ENCODE data around the gene RIOX2. TPM values are rescaled to one million over a fixed set of nuclear protein-coding genes. Genes with fewer than 3 reads are reported as not detected.

RIOX2 gene
- total RNA-seq, 1 experiment from 2014 or later, result 72.3 TPM

DNA sequence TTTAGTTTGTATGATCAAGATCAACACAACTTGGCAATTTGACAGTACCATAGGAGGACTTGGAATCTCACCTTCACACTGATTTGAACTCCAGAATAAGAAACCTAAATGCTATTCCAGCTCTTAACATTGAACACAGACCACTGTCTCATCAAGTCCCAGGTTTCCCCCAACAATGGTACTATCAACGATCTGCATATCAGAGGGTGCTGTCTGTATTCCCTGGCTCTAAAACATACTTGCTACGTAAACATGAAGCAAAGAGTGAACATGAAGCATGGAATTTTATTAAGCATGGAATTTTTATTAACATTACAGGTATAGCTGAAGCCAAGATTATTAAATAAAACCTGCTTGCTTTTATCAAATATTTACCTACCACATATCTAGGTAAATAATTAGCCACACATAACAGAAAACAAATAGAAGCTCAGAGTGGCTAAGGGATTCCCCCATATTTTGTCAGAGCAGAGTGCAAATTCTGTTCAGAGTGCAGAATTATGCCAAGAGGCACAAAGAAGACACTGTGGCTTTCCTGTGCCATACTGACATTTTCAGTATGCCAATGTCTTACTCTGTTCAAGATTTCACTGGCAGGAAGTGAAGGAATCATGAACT, 22.2 kb upstream of the RIOX2 start:
- Histone ChIP-seq H3K4me3 (no peak overlapping the region), H3K36me3 (no peaks in the 10 kb centered on the region), H3K9me3 (no peaks in the 10 kb centered on the region), H3K27me3 (peaks cover 4% of the 10 kb centered on the region; the same call in 1 of the 2 replicates)
- DNase-seq, result no peak

DNA sequence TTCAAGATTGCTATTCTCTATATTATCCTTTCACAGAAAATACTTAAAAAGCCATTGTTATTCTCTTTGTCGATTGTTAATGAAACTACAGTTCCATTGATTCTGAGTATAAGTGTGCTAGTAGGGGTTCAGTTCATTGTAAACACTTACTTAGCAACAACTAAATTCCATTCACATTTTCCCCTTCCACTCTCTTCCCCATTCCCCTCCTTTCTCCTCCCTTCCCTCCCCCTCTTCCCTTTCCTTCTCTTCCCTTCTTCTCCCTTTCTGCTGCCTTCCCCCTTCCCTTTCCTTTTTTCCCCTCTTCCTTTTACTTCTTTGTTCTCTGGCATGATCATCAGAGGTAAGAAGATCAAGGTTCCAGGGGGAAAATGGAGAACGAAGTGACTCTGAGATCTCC, 21.3 kb upstream of the RIOX2 start:
- H3K4me3 ChIP-seq, result no peak overlapping the region
- no peak for DNase-seq
- H3K36me3 ChIP-seq, result no peaks in the 10 kb centered on the region
- H3K27me3 ChIP-seq, result peaks cover 4% of the 10 kb centered on the region; the same call in 1 of the 2 replicates
- H3K9me3 ChIP-seq, result no peaks in the 10 kb centered on the region

DNA sequence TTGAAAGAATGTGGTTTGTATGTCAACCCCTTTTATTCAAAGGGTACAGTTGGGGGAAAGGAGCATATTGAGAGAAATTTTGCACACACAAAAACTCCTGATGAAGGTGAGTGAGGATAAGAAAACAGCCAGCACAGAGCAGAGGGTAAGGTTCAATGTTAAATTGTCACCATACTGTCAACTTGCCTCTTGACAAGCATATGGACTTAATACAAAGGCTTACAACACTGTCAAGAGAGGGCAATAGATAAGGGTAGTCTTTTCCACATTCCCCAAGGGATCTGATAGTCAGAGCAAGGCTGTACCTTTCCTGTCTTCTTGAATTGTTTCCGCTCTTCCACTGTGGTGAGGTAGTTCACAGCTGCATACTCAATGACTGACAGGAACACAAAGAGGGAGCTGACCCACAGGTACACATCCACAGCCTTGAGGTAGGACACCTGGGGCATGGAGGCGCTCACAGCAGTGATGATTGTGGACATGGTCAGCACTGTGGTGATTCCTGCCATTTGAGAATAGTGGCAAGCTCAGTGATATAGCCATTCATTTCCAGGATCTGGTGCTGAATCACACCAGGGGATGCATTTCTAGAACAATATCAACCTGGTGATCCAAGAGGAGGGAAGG, 20.4 kb upstream of the RIOX2 start:
- DNase-seq, result no peak
- Histone ChIP-seq H3K36me3 (no peaks in the 10 kb centered on the region), H3K4me3 (no peak overlapping the region), H3K9me3 (no peaks in the 10 kb centered on the region), H3K27me3 (peaks cover 4% of the 10 kb centered on the region; the same call in 1 of the 2 replicates)

DNA sequence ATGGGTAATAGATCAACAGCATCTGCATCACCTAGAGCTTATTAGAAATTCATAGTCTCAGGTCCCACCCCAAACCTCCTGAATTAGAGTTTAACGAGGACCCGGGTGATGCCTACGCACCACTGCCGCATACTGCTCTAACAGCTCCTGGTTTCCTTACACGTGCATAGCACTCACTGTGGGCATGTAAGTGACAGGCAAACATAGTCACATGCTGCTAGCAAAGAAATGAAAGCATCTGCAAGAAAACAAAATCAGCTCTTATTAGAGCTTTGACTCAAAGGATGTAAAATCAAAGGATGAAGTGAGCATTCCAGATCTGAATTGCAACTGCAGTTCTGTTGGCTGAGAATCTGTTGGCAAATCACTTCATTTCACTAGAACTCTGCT, 19.1 kb upstream of the RIOX2 start:
- H3K9me3 ChIP-seq, result no peaks in the 10 kb centered on the region
- H3K36me3 ChIP-seq, result no peaks in the 10 kb centered on the region
- peaks cover 4% of the 10 kb centered on the region for H3K27me3 ChIP-seq
- no peak overlapping the region for H3K4me3 ChIP-seq
- no peak for DNase-seq

- Histone ChIP-seq H3K9me3 (no peaks in the 10 kb centered on the region), H3K4me3 (no peak overlapping the region), H3K36me3 (no peaks in the 10 kb centered on the region), H3K27me3 (peaks cover 4% of the 10 kb centered on the region)
- DNase-seq, result no peak
Observed at GRCh38 chr3:97990624-97991292, 18.5 kb upstream of the RIOX2 start.

GRCh38 chr3:97988784-97989568, 16.7 kb upstream of the RIOX2 start:
- H3K4me3 ChIP-seq, result no peak overlapping the region
- peaks cover 4% of the 10 kb centered on the region for H3K27me3 ChIP-seq
- no peaks in the 10 kb centered on the region for H3K36me3 ChIP-seq
- no peaks in the 10 kb centered on the region for H3K9me3 ChIP-seq
- no peak for DNase-seq

DNA sequence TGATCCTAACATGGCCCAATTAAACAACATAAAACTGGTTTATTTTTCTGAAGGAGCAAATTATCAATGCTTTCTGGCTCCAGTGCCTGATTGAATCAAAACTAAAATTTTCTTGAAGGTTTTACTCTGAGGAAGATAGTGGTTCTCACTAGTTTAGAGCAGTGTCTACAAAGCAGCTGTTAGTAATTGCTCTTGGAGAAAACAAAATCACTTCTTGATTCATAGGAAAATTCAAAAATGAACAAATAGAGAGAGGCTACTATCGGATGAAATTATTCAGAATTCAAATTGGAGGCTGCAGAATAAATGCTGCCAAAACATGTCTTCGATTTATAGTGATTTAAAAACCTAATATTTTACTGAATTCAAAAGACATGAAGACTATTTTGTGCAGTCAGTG, 15.1 kb upstream of the RIOX2 start:
- H3K36me3 ChIP-seq, result no peaks in the 10 kb centered on the region
- H3K27me3 ChIP-seq, result no peaks in the 10 kb centered on the region; the same call in none of the 2 replicates
- no peak for DNase-seq
- H3K9me3 ChIP-seq, result no peaks in the 10 kb centered on the region
- no peak overlapping the region for H3K4me3 ChIP-seq

GRCh38 chr3:97983933-97984491, 11.8 kb upstream of the RIOX2 start:
- H3K36me3 ChIP-seq, result no peaks in the 10 kb centered on the region

DNA sequence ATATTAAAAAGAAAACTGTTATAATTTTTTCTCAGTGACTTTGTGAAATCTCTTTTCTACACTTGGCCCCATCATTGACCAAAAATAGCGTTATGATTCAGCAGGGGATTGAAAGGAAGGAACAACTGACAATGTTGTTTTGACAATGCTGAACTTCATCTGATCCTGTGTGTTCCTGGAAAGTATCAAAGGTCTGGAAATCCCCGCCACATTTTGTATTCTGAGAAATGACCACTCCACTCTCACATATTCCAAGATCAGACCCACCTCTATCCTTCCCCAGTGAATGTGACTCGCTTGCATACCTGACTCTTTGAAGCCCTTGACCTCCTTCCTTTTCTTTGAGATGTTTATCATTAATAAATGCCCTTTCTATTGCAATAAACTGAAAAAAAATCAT, 9.7 kb upstream of the RIOX2 start:
- H3K27me3 ChIP-seq, result no peaks in the 10 kb centered on the region; the same call in 1 of the 2 replicates
- no peak overlapping the region for H3K4me3 ChIP-seq
- no peaks in the 10 kb centered on the region for H3K9me3 ChIP-seq
- H3K36me3 ChIP-seq, result no peaks in the 10 kb centered on the region
- no peak for DNase-seq

More at GRCh38 chr3:97983933-97984491, 11.8 kb upstream of the RIOX2 start:
- Histone ChIP-seq H3K4me3 (no peak overlapping the region), H3K9me3 (no peaks in the 10 kb centered on the region), H3K27me3 (no peaks in the 10 kb centered on the region; the same call in 1 of the 2 replicates)
- DNase-seq, result no peak

GRCh38 chr3:97979610-97980009, 7.4 kb upstream of the RIOX2 start:
- DNase-seq, result no peak
- H3K36me3 ChIP-seq, result no peaks in the 10 kb centered on the region
- no peak overlapping the region for H3K4me3 ChIP-seq
- H3K27me3 ChIP-seq, result no peaks in the 10 kb centered on the region
- no peaks in the 10 kb centered on the region for H3K9me3 ChIP-seq

DNA sequence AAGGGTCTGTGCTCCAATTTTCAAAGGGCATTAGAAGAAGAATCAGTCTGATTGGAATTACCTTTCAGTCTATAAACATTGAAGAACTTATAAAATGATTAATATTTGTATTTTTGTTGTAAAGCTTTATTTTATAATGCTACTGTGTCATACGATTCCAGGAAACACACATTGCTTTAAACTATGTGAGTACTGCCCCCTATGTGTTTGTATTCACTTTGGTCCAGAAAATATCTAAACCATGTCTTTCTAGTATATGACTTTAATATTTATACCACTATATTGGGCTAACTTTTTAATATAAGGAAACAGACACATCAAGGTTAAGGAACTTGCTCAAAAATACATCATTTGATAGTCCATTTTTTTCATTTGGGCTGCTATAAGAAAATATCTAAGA, 3.2 kb upstream of the RIOX2 start:
- Histone ChIP-seq H3K27me3 (no peaks in the 10 kb centered on the region), H3K4me3 (no peak overlapping the region), H3K36me3 (no peaks in the 10 kb centered on the region), H3K9me3 (no peaks in the 10 kb centered on the region)
- no peak for DNase-seq

DNA sequence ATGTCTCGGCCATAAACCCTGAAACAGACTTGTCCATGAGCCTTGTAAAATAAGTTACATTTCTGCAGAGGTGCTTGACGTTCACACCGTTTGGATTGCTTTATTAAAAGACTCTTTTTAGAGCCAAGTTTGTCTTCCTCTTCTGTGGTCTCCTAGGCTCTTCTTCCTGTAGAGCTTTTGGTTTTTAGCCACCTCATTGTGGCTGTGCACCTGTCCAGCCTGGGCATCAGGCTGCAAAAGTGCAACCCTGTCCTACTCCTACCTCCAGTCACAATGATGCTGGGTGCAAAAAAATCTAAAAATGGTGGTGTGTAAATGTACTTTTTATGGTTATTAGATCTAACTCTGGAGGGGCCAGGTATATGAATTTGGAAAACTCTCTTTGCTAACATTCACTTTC, 2.8 kb upstream of the RIOX2 start:
- H3K27me3 ChIP-seq, result no peaks in the 10 kb centered on the region
- no peaks in the 10 kb centered on the region; the same call in 1 of the 2 replicates for H3K36me3 ChIP-seq
- no peak overlapping the region for H3K4me3 ChIP-seq
- no peak for DNase-seq
- no peaks in the 10 kb centered on the region for H3K9me3 ChIP-seq

DNA sequence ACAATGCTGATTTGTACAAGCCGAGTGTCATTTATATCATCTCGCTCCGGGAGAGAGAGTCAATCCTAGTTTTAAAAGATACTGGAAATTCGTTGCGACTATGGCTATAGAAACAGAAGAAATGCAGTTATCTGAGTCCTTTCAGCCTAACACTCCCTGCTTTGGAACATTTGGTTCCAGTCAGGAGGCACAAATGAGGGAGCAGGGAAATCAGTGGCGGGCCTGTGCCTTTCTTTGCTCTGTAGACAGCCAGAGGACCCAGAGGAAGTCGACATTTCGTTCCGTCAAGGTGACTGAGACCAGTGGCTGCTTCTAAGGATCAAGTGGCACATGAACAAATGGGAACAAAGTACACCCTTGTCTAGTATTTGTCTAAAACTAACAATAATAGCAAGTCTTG, 745 bp upstream of the RIOX2 start:
- Histone ChIP-seq H3K4me3 (peak overlapping the region; percentile 73), H3K27me3 (no peaks in the 10 kb centered on the region), H3K9me3 (no peaks in the 10 kb centered on the region), H3K36me3 (peaks cover 7% of the 10 kb centered on the region)
- no peak for DNase-seq

DNA sequence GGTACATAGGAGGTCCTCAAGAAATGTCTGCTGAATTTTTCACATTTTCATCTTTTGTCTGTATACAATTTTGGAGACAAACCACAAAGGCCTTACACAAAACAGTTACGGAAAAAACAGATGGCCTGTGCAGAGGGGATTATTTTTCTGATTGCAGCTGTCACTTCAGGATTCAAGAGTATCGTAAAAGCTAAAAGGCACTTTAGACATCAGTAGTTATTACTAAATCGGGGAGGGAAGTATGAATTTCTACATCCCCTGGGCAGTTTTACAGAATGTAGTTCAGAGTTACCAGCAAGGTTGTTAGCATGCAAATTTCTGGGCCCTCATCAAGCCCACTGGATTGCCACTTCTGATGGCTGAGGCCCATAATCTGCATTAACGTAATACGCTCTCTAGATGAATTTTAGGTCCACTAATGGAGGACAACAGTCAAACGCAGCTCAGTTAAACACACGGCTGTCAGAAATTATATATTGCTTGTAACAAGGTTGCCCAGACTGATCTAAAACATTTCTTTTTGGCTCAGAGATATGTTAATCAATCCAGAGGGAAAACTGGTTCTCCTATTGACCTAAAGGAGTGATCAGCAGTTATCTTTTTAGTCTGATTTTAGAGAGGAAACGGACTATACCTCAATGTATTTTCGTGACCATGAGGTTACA, 1.1 kb downstream of the RIOX2 start:
- DNase-seq, result no peak
- Histone ChIP-seq H3K36me3 (peaks cover 21% of the 10 kb centered on the region), H3K4me3 (peak overlapping the region; percentile 73), H3K9me3 (no peaks in the 10 kb centered on the region), H3K27me3 (no peaks in the 10 kb centered on the region)

- peak overlapping the region; percentile 73 for H3K4me3 ChIP-seq
- no peak for DNase-seq
- no peaks in the 10 kb centered on the region for H3K27me3 ChIP-seq
- H3K9me3 ChIP-seq, result no peaks in the 10 kb centered on the region
- H3K36me3 ChIP-seq, result peaks cover 26% of the 10 kb centered on the region
Observed at GRCh38 chr3:97970156-97970555, 2.1 kb downstream of the RIOX2 start.

GRCh38 chr3:97969541-97969940, 2.7 kb downstream of the RIOX2 start:
- DNase-seq, result no peak
- H3K9me3 ChIP-seq, result no peaks in the 10 kb centered on the region
- no peaks in the 10 kb centered on the region for H3K27me3 ChIP-seq
- no peak overlapping the region for H3K4me3 ChIP-seq
- H3K36me3 ChIP-seq, result peaks cover 30% of the 10 kb centered on the region
